A549 (cell line): ENCODE data around the gene SMO.

ENCODE experiments used
- BHLHE40 ChIP-seq: IDR thresholded peaks from 2 replicates; pipeline ENCODE4 v1.6.1; 2012; ENCODE audit warnings: low read depth, low read length, inconsistent platforms
- CEBPB ChIP-seq, 2 experiments: fragments of >200 bp in 1 of 2; sonication (Bioruptor Twin) in 1 of 2; formaldehyde crosslinking in 1 of 2; IDR thresholded peaks; 2 replicates each; pipeline ENCODE4 v1.6.1; 2012 to 2016
- EP300 ChIP-seq, 2 experiments: fragments of >200 bp; sonication (Bioruptor Twin); formaldehyde crosslinking; IDR thresholded peaks; 2 replicates in 1 of 2; 3 replicates in 1 of 2; pipeline ENCODE4 v1.6.1; 2016 to 2017
- ESRRA ChIP-seq: fragments of 150-350 bp; IDR thresholded peaks from 2 replicates; pipeline ENCODE4 v1.6.1; 2014; ENCODE audit warnings: mild to moderate bottlenecking, low read length, borderline replicate concordance
- HDAC2 ChIP-seq: fragments of 200-600 bp; sonication (generic); IDR thresholded peaks from 2 replicates; pipeline ENCODE4 v1.6.1; 2016
- JUN ChIP-seq, 2 experiments: fragments of >200 bp; sonication (Bioruptor Twin); formaldehyde crosslinking; IDR thresholded peaks; 2 replicates in 1 of 2; 3 replicates in 1 of 2; pipeline ENCODE4 v1.6.1; 2016 to 2017
- MAFK ChIP-seq: fragments of 450-650 bp; IDR thresholded peaks from 2 replicates; pipeline ENCODE4 v1.6.1; 2014; ENCODE audit not compliant: partially characterized antibody
- NPAS2 ChIP-seq: fragments of 250-450 bp; sonication (Bioruptor Pico); IDR thresholded peaks from 2 replicates; pipeline ENCODE4 v1.8.0; 2022; ENCODE audit warnings: mild to moderate bottlenecking, moderate library complexity, borderline replicate concordance
- POLR2A ChIP-seq: IDR thresholded peaks from 2 replicates; pipeline ENCODE4 v1.6.1; 2012; ENCODE audit warnings: mild to moderate bottlenecking, low read length
- RAD21 ChIP-seq, 2 experiments: fragments of >200 bp in 1 of 2; sonication (Bioruptor Twin) in 1 of 2; formaldehyde crosslinking in 1 of 2; IDR thresholded peaks in 1 of 2; conservative IDR thresholded peaks in 1 of 2; 2 replicates in 1 of 2; 3 replicates in 1 of 2; pipeline ENCODE4 v1.6.1; 2012 to 2018; ENCODE audit warnings: inconsistent platforms in 1 of 2
- ZNF302 ChIP-seq: fragments of 250-450 bp; sonication (Bioruptor Pico); IDR thresholded peaks from 2 replicates; pipeline ENCODE4 v1.9.0; 2021; ENCODE audit warnings: inconsistent platforms, mild to moderate bottlenecking, moderate library complexity
- TF ChIP-seq, protein P1 (sequence below): fragments of >200 bp; sonication (Bioruptor Twin); formaldehyde crosslinking; IDR thresholded peaks from 3 replicates; pipeline ENCODE4 v1.5.1; 2016

GRCh38 chr7:129146237-129146979 lies 42.0 kb upstream of the SMO start:
- TF ChIP-seq ZNF302 (CRISPR knock-in tag) = no peak
- TF ChIP-seq MAFK = no peak
- no peak for TF ChIP-seq CEBPB (IDR thresholded peaks at IDR 0.05)
- TF ChIP-seq, protein P1, sequence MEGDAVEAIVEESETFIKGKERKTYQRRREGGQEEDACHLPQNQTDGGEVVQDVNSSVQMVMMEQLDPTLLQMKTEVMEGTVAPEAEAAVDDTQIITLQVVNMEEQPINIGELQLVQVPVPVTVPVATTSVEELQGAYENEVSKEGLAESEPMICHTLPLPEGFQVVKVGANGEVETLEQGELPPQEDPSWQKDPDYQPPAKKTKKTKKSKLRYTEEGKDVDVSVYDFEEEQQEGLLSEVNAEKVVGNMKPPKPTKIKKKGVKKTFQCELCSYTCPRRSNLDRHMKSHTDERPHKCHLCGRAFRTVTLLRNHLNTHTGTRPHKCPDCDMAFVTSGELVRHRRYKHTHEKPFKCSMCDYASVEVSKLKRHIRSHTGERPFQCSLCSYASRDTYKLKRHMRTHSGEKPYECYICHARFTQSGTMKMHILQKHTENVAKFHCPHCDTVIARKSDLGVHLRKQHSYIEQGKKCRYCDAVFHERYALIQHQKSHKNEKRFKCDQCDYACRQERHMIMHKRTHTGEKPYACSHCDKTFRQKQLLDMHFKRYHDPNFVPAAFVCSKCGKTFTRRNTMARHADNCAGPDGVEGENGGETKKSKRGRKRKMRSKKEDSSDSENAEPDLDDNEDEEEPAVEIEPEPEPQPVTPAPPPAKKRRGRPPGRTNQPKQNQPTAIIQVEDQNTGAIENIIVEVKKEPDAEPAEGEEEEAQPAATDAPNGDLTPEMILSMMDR = no peak
- no peak for TF ChIP-seq NPAS2 (CRISPR knock-in tag)
- no peak for TF ChIP-seq JUN (IDR thresholded peaks at IDR 0.05)
- no peak for TF ChIP-seq ESRRA
- TF ChIP-seq HDAC2 = no peak
- no peak for TF ChIP-seq RAD21 (conservative IDR thresholded peaks at IDR 0.05 in 1 of 2, IDR thresholded peaks at IDR 0.05 in 1 of 2)
- TF ChIP-seq BHLHE40 = no peak
- TF ChIP-seq POLR2A = no peak
- no peak for TF ChIP-seq EP300 (IDR thresholded peaks at IDR 0.05)
